B cell (primary cell): Measurements from ENCODE around the gene ZNF3.

Experiments used
- CTCF ChIP-seq: fragments of 200-600 bp; IDR thresholded peaks from one replicate; pipeline ENCODE4 v1.8.0; 2022; ENCODE audit warnings: antibody characterized with exemption, mild to moderate bottlenecking
- EZH2 ChIP-seq: IDR thresholded peaks from 2 replicates; pipeline ENCODE4 v1.6.1; 2012; ENCODE audit warnings: borderline replicate concordance, low read depth, mild to moderate bottlenecking, moderate library complexity, low read length; ENCODE audit not compliant: insufficient read depth, poor library complexity, severe bottlenecking

DNA sequence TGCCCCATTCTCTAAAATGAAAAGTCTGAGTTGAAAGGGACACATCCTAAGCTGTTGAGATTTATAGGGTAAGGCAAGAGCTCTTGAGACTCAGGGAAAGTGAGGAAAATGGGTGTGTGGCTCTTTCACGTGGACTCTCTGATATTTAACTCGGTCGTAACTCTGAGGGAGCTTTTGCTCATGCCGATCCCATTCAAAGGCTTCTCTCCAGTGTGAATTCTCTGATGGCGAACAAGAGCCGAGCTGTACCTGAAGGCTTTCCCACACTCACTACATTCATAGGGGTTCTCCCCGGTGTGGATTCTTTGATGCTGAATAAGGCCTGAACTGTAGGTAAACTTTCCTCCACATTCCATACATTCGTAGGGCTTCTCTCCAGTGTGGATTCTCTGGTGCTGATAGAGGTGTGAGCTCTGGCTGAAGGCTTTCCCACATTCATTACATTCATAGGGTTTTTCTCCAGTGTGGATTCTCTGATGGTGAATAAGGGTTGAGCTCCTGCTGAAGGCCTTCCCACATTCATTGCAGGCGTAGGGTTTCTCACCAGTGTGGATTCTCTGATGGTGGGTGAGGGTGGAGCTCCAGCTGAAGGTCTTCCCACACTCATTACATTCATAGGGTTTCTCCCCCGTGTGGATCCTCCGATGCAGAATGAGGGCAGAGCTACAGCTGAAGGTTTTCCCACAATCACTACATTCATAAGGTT lies 10.4 kb downstream of the ZNF3 start:
- TF ChIP-seq CTCF: no peak
- no peak for TF ChIP-seq EZH2
